Hepatocyte (in vitro differentiated cells): ENCODE measurements around the gene STX5. TPM values are rescaled to one million over a fixed set of nuclear protein-coding genes. Genes with fewer than 3 reads are reported as not detected.
A peak's percentile ranks its signal among the peaks of the same experiment; 100 is the strongest.

Experiments
- DNase-seq: peaks from one replicate; pipeline ENCODE4 v3.0.0-alpha.2; 2016; ENCODE audit warnings: low spot score
- H2AFZ ChIP-seq: fragments of 200-600 bp; sonication (generic); 2 replicates; pipeline ENCODE4 v1.6.0; 2016; ENCODE audit warnings: antibody characterized with exemption, mild to moderate bottlenecking
- H3K27ac ChIP-seq: fragments of 200-600 bp; sonication (generic); 2 replicates; pipeline ENCODE4 v1.5.1; 2016; ENCODE audit warnings: mild to moderate bottlenecking
- H3K27me3 ChIP-seq: fragments of 200-600 bp; sonication (generic); 2 replicates; pipeline ENCODE4 v1.6.1; 2016
- H3K36me3 ChIP-seq: fragments of 200-600 bp; sonication (generic); replicated peaks from 2 replicates; pipeline ENCODE4 v1.5.1; 2016; ENCODE audit warnings: low read depth; ENCODE audit not compliant: insufficient read depth
- H3K4me1 ChIP-seq: fragments of 200-600 bp; sonication (generic); 2 replicates; pipeline ENCODE4 v1.5.1; 2016; ENCODE audit warnings: mild to moderate bottlenecking, moderate library complexity; ENCODE audit not compliant: insufficient read depth
- H3K4me2 ChIP-seq: fragments of 200-600 bp; sonication (generic); 2 replicates; pipeline ENCODE4 v1.6.0; 2016
- H3K4me3 ChIP-seq: fragments of 200-600 bp; sonication (generic); 2 replicates; pipeline ENCODE4 v1.5.1; 2016; ENCODE audit warnings: mild to moderate bottlenecking
- H3K79me2 ChIP-seq: fragments of 200-600 bp; sonication (generic); 2 replicates; pipeline ENCODE4 v1.6.0; 2017; ENCODE audit warnings: mild to moderate bottlenecking
- H3K9me2 ChIP-seq: fragments of 200-600 bp; sonication (generic); replicated peaks from 2 replicates; pipeline ENCODE4 v1.6.0; 2017; ENCODE audit warnings: mild to moderate bottlenecking; ENCODE audit not compliant: insufficient read depth
- H3K9me3 ChIP-seq: fragments of 200-600 bp; sonication (generic); 2 replicates; pipeline ENCODE4 v1.5.1; 2016; ENCODE audit warnings: low read depth, mild to moderate bottlenecking
- H4K20me1 ChIP-seq: fragments of 200-600 bp; sonication (generic); 2 replicates; pipeline ENCODE4 v1.6.0; 2016; ENCODE audit warnings: mild to moderate bottlenecking; ENCODE audit not compliant: insufficient read depth, poor library complexity, severe bottlenecking
- EZH2 ChIP-seq: fragments of 200-600 bp; sonication (generic); IDR thresholded peaks from 2 replicates; pipeline ENCODE4 v1.6.1; 2016; ENCODE audit warnings: antibody characterized with exemption, mild to moderate bottlenecking, borderline replicate concordance
- EZH2phosphoT487 ChIP-seq: fragments of 200-600 bp; sonication (generic); IDR thresholded peaks from one replicate; pipeline ENCODE4 v1.6.1; 2018; ENCODE audit warnings: antibody characterized with exemption, mild to moderate bottlenecking, low read depth, moderate library complexity; ENCODE audit not compliant: unreplicated experiment, severe bottlenecking
- WGBS: methylation state at CpG from one replicate; pipeline ENCODE4 v1.1.6; 2016; ENCODE audit warnings: low lambda C conversion rate; ENCODE audit errors: missing lambda C conversion rate; 5-methylcytosine and 5-hydroxymethylcytosine counted together
- polyA plus RNA-seq: library from polyadenylated mRNA; unstranded; fragments of >200 nt; fragmentation: Nextera tagmentation; extraction: Ambion mirVana; gene quantifications from 2 replicates; pipeline ENCODE4 v1.2.1, GENCODE V29; 2016
- total RNA-seq: library from RNA; depleted of rRNA; stranded (reverse); fragments of >200 nt; gene quantifications from 2 replicates; pipeline ENCODE4 v1.2.3, GENCODE V29; 2014
- TF ChIP-seq, protein P1 (sequence below): fragments of 200-600 bp; sonication (generic); IDR thresholded peaks from 2 replicates; pipeline ENCODE4 v1.5.1; 2016; ENCODE audit warnings: antibody characterized with exemption, mild to moderate bottlenecking; ENCODE audit not compliant: poor library complexity

STX5 gene
- total and polyA plus RNA-seq, 2 experiments from 2014 or later, result 35.4 to 49.7 TPM

DNA sequence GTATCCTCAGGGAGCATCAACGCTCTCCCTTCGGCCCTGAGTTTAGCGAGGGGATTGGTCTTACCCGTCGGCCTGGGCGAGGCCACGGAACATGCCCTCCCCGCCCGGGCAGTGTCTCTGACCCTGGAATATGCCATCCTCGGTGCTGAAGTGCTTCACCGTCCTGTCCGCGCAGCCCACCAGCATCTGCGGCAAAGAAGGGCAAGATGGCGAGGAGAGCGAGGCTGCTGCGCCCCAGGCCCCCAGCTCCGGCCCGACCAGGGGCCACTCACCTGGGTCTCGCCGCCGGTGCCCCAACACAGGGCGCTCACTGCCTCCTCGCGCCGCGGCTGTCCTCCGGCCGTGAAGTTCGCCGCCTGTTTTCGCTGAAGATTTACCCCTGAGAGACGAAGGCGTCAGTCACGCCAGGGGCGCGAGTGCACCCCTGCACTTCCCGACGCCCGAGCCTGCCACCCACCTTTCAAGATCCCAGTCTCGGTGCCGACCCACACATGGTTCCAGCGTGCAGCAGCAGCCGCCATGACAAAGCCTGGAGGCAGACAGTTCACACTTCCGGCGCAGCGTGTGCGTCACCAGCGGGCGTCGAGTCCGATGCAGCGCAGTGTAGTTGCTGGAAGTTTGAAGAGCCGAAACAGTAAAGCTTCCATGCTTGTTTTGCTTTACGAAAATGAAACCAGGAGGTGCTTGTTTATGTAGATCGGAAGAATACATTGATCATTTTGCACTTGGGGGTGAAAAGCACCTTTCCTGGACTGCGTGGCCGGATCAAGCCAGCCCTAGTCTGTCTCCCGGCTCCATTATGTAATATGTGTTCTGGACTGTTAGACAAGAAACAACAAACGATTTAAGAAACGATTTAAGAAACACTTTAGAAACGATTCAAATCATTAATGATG, 7.4 kb upstream of the STX5 start, which contains the start of gene WDR74:
Gene WDR74 (minus strand): TSS at position 541 of the 896 bp plus-strand sequence. CDS start 20 bp downstream, at position 521.
- TF ChIP-seq, protein P1, sequence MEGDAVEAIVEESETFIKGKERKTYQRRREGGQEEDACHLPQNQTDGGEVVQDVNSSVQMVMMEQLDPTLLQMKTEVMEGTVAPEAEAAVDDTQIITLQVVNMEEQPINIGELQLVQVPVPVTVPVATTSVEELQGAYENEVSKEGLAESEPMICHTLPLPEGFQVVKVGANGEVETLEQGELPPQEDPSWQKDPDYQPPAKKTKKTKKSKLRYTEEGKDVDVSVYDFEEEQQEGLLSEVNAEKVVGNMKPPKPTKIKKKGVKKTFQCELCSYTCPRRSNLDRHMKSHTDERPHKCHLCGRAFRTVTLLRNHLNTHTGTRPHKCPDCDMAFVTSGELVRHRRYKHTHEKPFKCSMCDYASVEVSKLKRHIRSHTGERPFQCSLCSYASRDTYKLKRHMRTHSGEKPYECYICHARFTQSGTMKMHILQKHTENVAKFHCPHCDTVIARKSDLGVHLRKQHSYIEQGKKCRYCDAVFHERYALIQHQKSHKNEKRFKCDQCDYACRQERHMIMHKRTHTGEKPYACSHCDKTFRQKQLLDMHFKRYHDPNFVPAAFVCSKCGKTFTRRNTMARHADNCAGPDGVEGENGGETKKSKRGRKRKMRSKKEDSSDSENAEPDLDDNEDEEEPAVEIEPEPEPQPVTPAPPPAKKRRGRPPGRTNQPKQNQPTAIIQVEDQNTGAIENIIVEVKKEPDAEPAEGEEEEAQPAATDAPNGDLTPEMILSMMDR, result no peak
- TF ChIP-seq EZH2 (no peak), EZH2phosphoT487 (no peak)
- H3K4me3 ChIP-seq, result peak within 1 kb of the TSS; percentile 84
- H3K27me3 ChIP-seq, result no peaks in the 10 kb centered on the region
- peaks cover 9% of the 10 kb centered on the region for H3K4me1 ChIP-seq
- peak within 1 kb of the TSS; percentile 48 for H2AFZ ChIP-seq
- peak; percentile 95 for DNase-seq
- no peaks in the 10 kb centered on the region for H3K36me3 ChIP-seq
- peak within 1 kb of the TSS; percentile 96 for H3K27ac ChIP-seq
- peak within 1 kb of the TSS; percentile 82 for H3K4me2 ChIP-seq
- H4K20me1 ChIP-seq, result no peaks in the 10 kb centered on the region
- H3K9me3 ChIP-seq, result no peaks in the 10 kb centered on the region
- no peaks in the 10 kb centered on the region for H3K9me2 ChIP-seq
- WGBS, result under 1% methylated on average over 61 of the region's 62 CpGs
- H3K79me2 ChIP-seq, result peaks cover 43% of the 10 kb centered on the region

DNA sequence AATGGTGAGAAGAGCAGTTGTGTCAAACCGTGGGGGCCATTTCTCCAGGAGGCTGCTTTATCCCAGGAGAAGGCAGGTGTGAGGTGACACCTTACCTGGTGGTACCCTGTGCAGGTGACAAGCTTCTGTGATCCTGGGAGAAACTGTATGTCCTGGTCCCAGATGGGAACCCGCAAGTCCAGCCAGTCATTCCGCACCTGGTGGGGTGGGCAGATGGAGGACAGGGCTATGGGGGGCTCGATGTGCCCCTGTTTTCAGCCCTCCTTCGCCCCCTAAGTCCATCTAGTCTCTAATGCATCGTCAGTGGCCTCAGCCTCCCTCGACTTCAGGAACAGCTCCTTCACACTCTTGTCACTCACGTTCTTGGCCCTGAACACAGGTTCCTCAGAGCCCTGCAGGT, 3.5 kb upstream of the STX5 start:
- Histone ChIP-seq H3K9me2 (no peaks in the 10 kb centered on the region), H3K9me3 (no peaks in the 10 kb centered on the region), H3K4me3 (no peak overlapping the region), H3K27ac (no peak overlapping the region), H3K4me1 (peaks cover 12% of the 10 kb centered on the region), H3K27me3 (no peaks in the 10 kb centered on the region), H3K79me2 (peaks cover 70% of the 10 kb centered on the region), H3K36me3 (no peaks in the 10 kb centered on the region), H2AFZ (no peak overlapping the region), H3K4me2 (no peak overlapping the region), H4K20me1 (peaks cover 8% of the 10 kb centered on the region)
- TF ChIP-seq, protein P1, result no peak
- no peak for TF ChIP-seq EZH2phosphoT487
- TF ChIP-seq EZH2, result no peak
- DNase-seq, result no peak
- WGBS, result 92% methylated on average over 8 of the region's 8 CpGs

DNA sequence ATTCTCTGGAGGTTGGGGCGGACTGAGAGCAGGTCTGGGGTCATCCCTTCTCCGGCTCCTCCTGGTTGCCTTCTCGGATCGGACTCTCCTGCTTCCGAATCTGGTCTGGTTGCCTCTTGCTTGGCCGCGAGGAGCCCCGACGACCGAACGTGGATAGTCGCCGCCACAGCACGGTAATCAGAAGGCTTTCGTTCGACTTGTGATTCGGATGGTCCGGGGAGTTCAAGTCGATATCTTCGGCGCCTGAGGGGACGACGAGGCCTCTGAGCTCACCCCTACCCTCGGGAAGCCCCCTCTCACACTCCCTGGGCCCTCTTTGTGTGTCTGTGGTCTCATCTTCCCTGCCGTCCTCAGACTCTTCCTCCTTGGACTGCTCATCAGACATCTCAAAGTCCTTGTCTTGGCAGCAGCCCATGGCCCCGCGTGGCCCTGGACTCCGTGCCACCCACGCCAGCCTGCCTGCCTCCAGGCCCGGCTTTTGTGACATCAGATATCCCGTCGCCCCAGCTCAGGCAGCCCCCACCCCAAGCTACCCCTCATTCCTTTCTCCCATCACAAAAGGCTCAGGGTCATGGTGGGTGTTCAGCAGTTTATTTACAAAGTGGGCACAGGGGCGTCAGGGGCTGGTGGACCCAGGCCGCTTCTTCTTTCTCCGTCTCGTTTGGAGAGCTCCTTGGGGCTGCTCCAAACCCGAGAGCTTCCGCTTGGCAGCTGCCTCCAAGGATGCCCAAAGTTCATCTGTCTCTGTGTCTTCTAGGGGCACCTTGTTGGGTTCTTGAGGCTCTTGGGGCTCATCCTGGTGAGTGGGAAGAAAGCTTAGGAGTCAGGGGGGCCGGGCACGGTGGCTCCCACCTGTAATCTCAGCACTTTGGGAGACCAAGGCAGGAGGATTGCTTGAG, 734 bp upstream of the STX5 start, which contains the start of gene TEX54:
Gene TEX54 (minus strand): TSS at position 506 of the 899 bp plus-strand sequence.
- TF ChIP-seq, protein P1, result no peak
- TF ChIP-seq EZH2 (no peak), EZH2phosphoT487 (no peak)
- peak within 1 kb of the TSS; percentile 89 for H3K4me2 ChIP-seq
- H3K27ac ChIP-seq, result peak within 1 kb of the TSS; percentile 95
- 17% methylated on average over 39 of the region's 40 CpGs for WGBS
- no peaks in the 10 kb centered on the region for H3K9me2 ChIP-seq
- H3K9me3 ChIP-seq, result no peaks in the 10 kb centered on the region
- peak; percentile 65 for DNase-seq
- H4K20me1 ChIP-seq, result peaks cover 18% of the 10 kb centered on the region
- H3K27me3 ChIP-seq, result no peaks in the 10 kb centered on the region
- peak within 1 kb of the TSS; percentile 42 for H2AFZ ChIP-seq
- peaks cover 15% of the 10 kb centered on the region for H3K4me1 ChIP-seq
- H3K79me2 ChIP-seq, result peaks cover 81% of the 10 kb centered on the region
- peak within 1 kb of the TSS; percentile 61 for H3K4me3 ChIP-seq
- H3K36me3 ChIP-seq, result no peaks in the 10 kb centered on the region
